MG63 (cell line): ENCODE measurements around the gene PTAFR. TPM values are rescaled to one million over a fixed set of nuclear protein-coding genes. Genes with fewer than 3 reads are reported as not detected.
A peak's percentile ranks its signal among the peaks of the same experiment; 100 is the strongest.

Experiments used
- DNase-seq: peaks from one replicate; pipeline ENCODE4 v3.0.0-alpha.2; 2020
- H3K27me3 ChIP-seq: fragments of 250-450 bp; sonication (Bioruptor Pico); 2 replicates; pipeline ENCODE4 v1.5.1; 2020; ENCODE audit warnings: mild to moderate bottlenecking, moderate library complexity
- H3K36me3 ChIP-seq: fragments of 250-450 bp; sonication (Bioruptor Pico); 2 replicates; pipeline ENCODE4 v1.5.1; 2020; ENCODE audit warnings: mild to moderate bottlenecking, moderate library complexity
- H3K4me3 ChIP-seq: fragments of 250-450 bp; sonication (Bioruptor Pico); 2 replicates; pipeline ENCODE4 v1.5.1; 2020; ENCODE audit warnings: mild to moderate bottlenecking, moderate library complexity
- H3K9me3 ChIP-seq: fragments of 250-450 bp; sonication (Bioruptor Pico); 2 replicates; pipeline ENCODE4 v1.5.1; 2020; ENCODE audit warnings: mild to moderate bottlenecking, moderate library complexity
- total RNA-seq: library from RNA; depleted of rRNA; stranded (reverse); fragments of >200 nt; shearing (Covaris generic); gene quantifications from 2 replicates; pipeline ENCODE4 v1.2.3, GENCODE V29; 2014; ENCODE audit warnings: low replicate concordance; rRNA removed

PTAFR gene
- total RNA-seq, 1 experiment from 2014 or later, result 0.49 TPM

- no peak overlapping the region for H3K4me3 ChIP-seq
- peak; percentile 42 for DNase-seq
- H3K36me3 ChIP-seq, result no peaks in the 10 kb centered on the region
- H3K27me3 ChIP-seq, result no peaks in the 10 kb centered on the region
- H3K9me3 ChIP-seq, result no peaks in the 10 kb centered on the region
Measured at GRCh38 chr1:28112388-28113241, 63.9 kb downstream of the PTAFR start.

DNA sequence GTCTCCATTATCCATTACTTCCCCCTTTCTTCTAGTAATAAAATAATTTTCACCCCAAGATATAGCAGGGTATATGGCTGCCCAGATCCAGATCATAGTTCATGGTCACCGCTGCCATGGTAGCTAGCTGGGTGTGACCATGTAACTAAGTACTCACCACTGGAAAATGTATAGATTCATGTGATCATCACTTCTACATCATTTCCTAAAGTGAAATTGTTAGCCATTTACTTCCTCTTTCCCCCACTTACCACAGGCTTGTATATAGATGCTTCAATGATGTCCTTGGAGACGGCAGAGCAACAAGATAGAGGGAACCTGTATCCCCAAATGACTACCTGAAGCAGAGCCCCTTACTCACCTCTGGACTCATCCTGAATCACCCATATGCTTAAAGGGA is 65.3 kb downstream of the PTAFR start:
- Histone ChIP-seq H3K36me3 (no peaks in the 10 kb centered on the region), H3K27me3 (no peaks in the 10 kb centered on the region), H3K4me3 (no peak overlapping the region), H3K9me3 (no peaks in the 10 kb centered on the region)
- no peak for DNase-seq

DNA sequence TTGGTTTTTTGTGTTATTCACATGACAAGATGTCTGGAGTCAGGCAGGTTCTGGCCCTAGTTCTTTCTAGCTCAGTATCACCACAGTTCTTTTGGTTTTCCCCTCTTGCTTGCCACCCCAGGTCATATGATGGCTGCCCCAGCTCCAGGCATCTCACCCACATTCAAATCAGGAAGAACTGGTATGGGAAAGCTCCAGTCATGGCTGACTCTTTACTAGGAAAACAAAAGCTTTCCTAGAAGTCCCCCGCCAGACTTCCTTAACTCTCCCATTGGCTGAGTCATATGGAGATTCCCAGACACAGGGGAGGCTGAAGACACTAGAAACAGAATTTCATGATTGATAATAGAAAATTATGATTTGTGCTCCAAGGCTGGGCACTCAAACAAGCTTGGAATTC is 65.9 kb downstream of the PTAFR start:
- Histone ChIP-seq H3K36me3 (no peaks in the 10 kb centered on the region), H3K9me3 (no peaks in the 10 kb centered on the region), H3K4me3 (no peak overlapping the region), H3K27me3 (no peaks in the 10 kb centered on the region)
- no peak for DNase-seq

DNA sequence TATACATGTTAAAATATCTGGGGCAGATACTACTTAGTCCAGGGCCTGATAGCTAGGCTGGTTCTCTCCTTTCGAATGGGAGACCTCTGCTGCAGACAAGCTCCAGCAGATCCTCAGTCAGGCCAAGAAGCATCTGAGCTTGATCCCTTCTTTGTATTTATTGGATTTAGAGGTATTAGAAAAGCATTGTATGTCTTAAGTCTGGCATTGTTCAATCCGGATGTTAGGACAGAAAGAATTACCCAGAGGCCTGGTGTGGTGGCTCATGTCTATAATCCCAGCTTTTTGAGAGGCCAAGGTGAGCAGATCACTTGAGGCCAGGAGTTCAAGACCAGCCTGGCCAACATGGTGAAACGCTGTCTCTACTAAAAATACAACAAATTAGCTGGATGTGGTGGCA is 66.9 kb downstream of the PTAFR start:
- DNase-seq, result no peak
- Histone ChIP-seq H3K4me3 (no peak overlapping the region), H3K27me3 (no peaks in the 10 kb centered on the region), H3K36me3 (no peaks in the 10 kb centered on the region), H3K9me3 (no peaks in the 10 kb centered on the region)

DNA sequence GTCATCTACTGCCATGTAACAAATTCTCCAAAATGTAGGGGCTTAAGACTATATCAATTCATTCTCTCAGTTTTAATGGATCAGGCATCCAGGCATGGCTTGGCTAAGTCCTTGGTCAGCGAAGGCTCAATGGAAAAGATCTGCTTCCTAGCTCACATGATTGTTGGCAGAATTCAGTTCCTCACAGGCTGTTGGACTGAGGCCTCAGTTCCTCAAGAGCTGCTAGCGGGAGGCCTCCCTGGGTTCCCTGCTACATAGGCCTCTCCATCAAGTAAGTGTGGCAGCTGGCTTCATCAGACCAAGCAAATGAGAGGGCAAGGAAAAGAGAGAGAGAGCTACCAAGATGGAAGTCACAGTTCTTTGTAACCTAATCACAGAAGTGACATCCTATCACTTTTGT is 68.5 kb downstream of the PTAFR start:
- no peak for DNase-seq
- Histone ChIP-seq H3K9me3 (no peaks in the 10 kb centered on the region), H3K36me3 (no peaks in the 10 kb centered on the region), H3K27me3 (no peaks in the 10 kb centered on the region), H3K4me3 (no peak overlapping the region)

GRCh38 chr1:28104866-28105467 is 71.5 kb downstream of the PTAFR start:
- H3K4me3 ChIP-seq, result no peak overlapping the region
- peak; percentile 6 for DNase-seq
- no peaks in the 10 kb centered on the region for H3K27me3 ChIP-seq
- H3K36me3 ChIP-seq, result no peaks in the 10 kb centered on the region
- no peaks in the 10 kb centered on the region for H3K9me3 ChIP-seq

GRCh38 chr1:28102189-28102588 is 74.3 kb downstream of the PTAFR start:
- DNase-seq, result no peak

GRCh38 chr1:28099050-28099769 is 77.3 kb downstream of the PTAFR start:
- Histone ChIP-seq H3K4me3 (no peak overlapping the region), H3K36me3 (no peaks in the 10 kb centered on the region), H3K27me3 (no peaks in the 10 kb centered on the region), H3K9me3 (no peaks in the 10 kb centered on the region)
- DNase-seq, result peak; percentile 58

More at GRCh38 chr1:28102189-28102588, 74.3 kb downstream of the PTAFR start:
- H3K9me3 ChIP-seq, result no peaks in the 10 kb centered on the region
- H3K4me3 ChIP-seq, result no peak overlapping the region
- no peaks in the 10 kb centered on the region for H3K36me3 ChIP-seq
- H3K27me3 ChIP-seq, result no peaks in the 10 kb centered on the region

Other genes with a start within 250 kb of the PTAFR start
- not detected in 2 replicates for gene SMPDL3B, start 241.7 kb downstream of the PTAFR start, total RNA-seq
- 13.9 and 16.1 TPM in 2 replicates for gene XKR8, start 216.7 kb downstream of the PTAFR start, total RNA-seq
- gene EYA3, start 88.1 kb downstream of the PTAFR start, total RNA-seq, result 7.2 and 23.1 TPM in 2 replicates
- 115 and 155 TPM in 2 replicates for gene DNAJC8, start 56.3 kb upstream of the PTAFR start, total RNA-seq
- gene ATP5IF1, start 59.4 kb upstream of the PTAFR start, total RNA-seq, result 56.3 and 244 TPM in 2 replicates
- gene SESN2, start 82.8 kb upstream of the PTAFR start, total RNA-seq, result 13.4 and 19.0 TPM in 2 replicates
- gene MED18, start 152.3 kb upstream of the PTAFR start, total RNA-seq, result 21.1 and 30.0 TPM in 2 replicates
- 0.07 and 6.9 TPM in 2 replicates for gene PHACTR4, start 193.1 kb upstream of the PTAFR start, total RNA-seq